ENCODE results near the gene CRMP1.

- TF ChIP-seq PKNOX1 (IDR thresholded peaks at IDR 0.05) (no peak), HDGF (IDR thresholded peaks at IDR 0.05; ENCODE audit: borderline replicate concordance) (no peak), ZNF384 (IDR thresholded peaks at IDR 0.05) (no peak), FOXK2 (IDR thresholded peaks at IDR 0.05) (no peak), FOXA1 (IDR thresholded peaks at IDR 0.05) (no peak), NFRKB (IDR thresholded peaks at IDR 0.05) (no peak), FOXM1 (IDR thresholded peaks at IDR 0.05; ENCODE audit: borderline replicate concordance) (no peak), ARNT (IDR thresholded peaks at IDR 0.05) (no peak), BHLHE40 (IDR thresholded peaks at IDR 0.05; ENCODE audit: borderline replicate concordance) (no peak), TARDBP (IDR thresholded peaks at IDR 0.05) (no peak), SUZ12 (IDR thresholded peaks at IDR 0.05) (no peak), ELF4 (IDR thresholded peaks at IDR 0.05) (no peak), SP1 (IDR thresholded peaks at IDR 0.05) (no peak)
These were observed at the start of gene CRMP1 for GRCh38 chr4:5893004-5893580.

Measured in HEK293T (cell line).